Effector memory CD4-positive, alpha-beta T cell (primary cell): ENCODE data around the gene CDH20.

ENCODE experiments used
- DNase-seq, 3 donors: peaks; one replicate each; pipeline ENCODE4 v3.0.0-alpha.2; 2020
- H3K27ac ChIP-seq: 2 replicates; pipeline ENCODE4 v1.7.0; 2013; ENCODE audit warnings: mild to moderate bottlenecking, low read length, moderate library complexity; ENCODE audit not compliant: insufficient read depth, poor library complexity, severe bottlenecking
- H3K27me3 ChIP-seq: replicated peaks from 2 replicates; pipeline ENCODE4 v1.7.0; 2013; ENCODE audit warnings: mild to moderate bottlenecking, low read length; ENCODE audit not compliant: insufficient read depth, control insufficient read depth, poor library complexity, severe bottlenecking
- H3K36me3 ChIP-seq: 2 replicates; pipeline ENCODE4 v1.7.0; 2013; ENCODE audit warnings: mild to moderate bottlenecking, low read length, moderate library complexity; ENCODE audit not compliant: control insufficient read depth, insufficient read depth
- H3K4me1 ChIP-seq: 2 replicates; pipeline ENCODE4 v1.7.0; 2013; ENCODE audit warnings: low read length, mild to moderate bottlenecking; ENCODE audit not compliant: control insufficient read depth, insufficient read depth, poor library complexity, severe bottlenecking
- H3K4me3 ChIP-seq: 2 replicates; pipeline ENCODE4 v1.7.0; 2013; ENCODE audit warnings: low read length, low read depth, mild to moderate bottlenecking; ENCODE audit not compliant: insufficient read depth, poor library complexity, severe bottlenecking
- H3K9me3 ChIP-seq: 2 replicates; pipeline ENCODE4 v1.7.0; 2013; ENCODE audit warnings: mild to moderate bottlenecking, low read length, moderate library complexity; ENCODE audit not compliant: control insufficient read depth

Gene CDH20

GRCh38 chr18:61496374-61496773 is 163.1 kb downstream of the CDH20 start:
- no peak overlapping the region for H3K4me3 ChIP-seq
- H3K36me3 ChIP-seq, result no peaks in the 10 kb centered on the region
- no peaks in the 10 kb centered on the region for H3K4me1 ChIP-seq
- no peaks in the 10 kb centered on the region for H3K27me3 ChIP-seq
- H3K27ac ChIP-seq, result no peak overlapping the region
- H3K9me3 ChIP-seq, result no peaks in the 10 kb centered on the region
- DNase-seq, result no peak

- Histone ChIP-seq H3K4me1 (no peaks in the 10 kb centered on the region), H3K36me3 (no peaks in the 10 kb centered on the region), H3K4me3 (no peak overlapping the region), H3K27me3 (no peaks in the 10 kb centered on the region), H3K9me3 (no peaks in the 10 kb centered on the region), H3K27ac (no peak overlapping the region)
- no peak for DNase-seq
Measured at GRCh38 chr18:61497422-61497821, 164.2 kb downstream of the CDH20 start.

- no peak overlapping the region for H3K27ac ChIP-seq
- no peaks in the 10 kb centered on the region for H3K27me3 ChIP-seq
- H3K9me3 ChIP-seq, result no peaks in the 10 kb centered on the region
- H3K36me3 ChIP-seq, result no peaks in the 10 kb centered on the region
- no peak for DNase-seq
- no peak overlapping the region for H3K4me3 ChIP-seq
- no peaks in the 10 kb centered on the region for H3K4me1 ChIP-seq
Measured at GRCh38 chr18:61502472-61502871, 169.2 kb downstream of the CDH20 start.

- Histone ChIP-seq H3K27ac (no peak overlapping the region), H3K4me1 (no peaks in the 10 kb centered on the region), H3K27me3 (no peaks in the 10 kb centered on the region), H3K36me3 (no peaks in the 10 kb centered on the region), H3K9me3 (no peaks in the 10 kb centered on the region), H3K4me3 (no peak overlapping the region)
- no peak for DNase-seq
Measured at GRCh38 chr18:61503688-61504087, 170.5 kb downstream of the CDH20 start.

GRCh38 chr18:61528961-61529360 is 195.7 kb downstream of the CDH20 start:
- H3K4me1 ChIP-seq, result no peaks in the 10 kb centered on the region
- H3K4me3 ChIP-seq, result no peak overlapping the region
- no peak overlapping the region for H3K27ac ChIP-seq
- no peaks in the 10 kb centered on the region for H3K27me3 ChIP-seq
- H3K36me3 ChIP-seq, result no peaks in the 10 kb centered on the region
- H3K9me3 ChIP-seq, result no peaks in the 10 kb centered on the region
- no peak for DNase-seq

GRCh38 chr18:61530681-61531080 is 197.5 kb downstream of the CDH20 start:
- no peak for DNase-seq
- no peaks in the 10 kb centered on the region for H3K36me3 ChIP-seq
- H3K27ac ChIP-seq, result no peak overlapping the region
- no peaks in the 10 kb centered on the region for H3K4me1 ChIP-seq
- H3K4me3 ChIP-seq, result no peak overlapping the region
- no peaks in the 10 kb centered on the region for H3K9me3 ChIP-seq
- H3K27me3 ChIP-seq, result no peaks in the 10 kb centered on the region

GRCh38 chr18:61531182-61531581 is 198.0 kb downstream of the CDH20 start:
- no peaks in the 10 kb centered on the region for H3K9me3 ChIP-seq
- H3K4me1 ChIP-seq, result no peaks in the 10 kb centered on the region
- H3K4me3 ChIP-seq, result no peak overlapping the region
- H3K27ac ChIP-seq, result no peak overlapping the region
- H3K36me3 ChIP-seq, result no peaks in the 10 kb centered on the region
- DNase-seq, result no peak
- no peaks in the 10 kb centered on the region for H3K27me3 ChIP-seq

GRCh38 chr18:61531891-61532290 is 198.7 kb downstream of the CDH20 start:
- no peaks in the 10 kb centered on the region for H3K36me3 ChIP-seq
- no peaks in the 10 kb centered on the region for H3K4me1 ChIP-seq
- no peak for DNase-seq
- H3K27ac ChIP-seq, result no peak overlapping the region
- no peaks in the 10 kb centered on the region for H3K27me3 ChIP-seq
- no peak overlapping the region for H3K4me3 ChIP-seq
- no peaks in the 10 kb centered on the region for H3K9me3 ChIP-seq

GRCh38 chr18:61535401-61535800 is 202.2 kb downstream of the CDH20 start:
- no peak overlapping the region for H3K4me3 ChIP-seq
- H3K27me3 ChIP-seq, result no peaks in the 10 kb centered on the region
- no peaks in the 10 kb centered on the region for H3K9me3 ChIP-seq
- H3K36me3 ChIP-seq, result no peaks in the 10 kb centered on the region
- no peak for DNase-seq
- no peaks in the 10 kb centered on the region for H3K4me1 ChIP-seq
- no peak overlapping the region for H3K27ac ChIP-seq

GRCh38 chr18:61541673-61542072 is 208.4 kb downstream of the CDH20 start:
- Histone ChIP-seq H3K36me3 (no peaks in the 10 kb centered on the region), H3K27ac (no peak overlapping the region), H3K9me3 (no peaks in the 10 kb centered on the region), H3K4me3 (no peak overlapping the region), H3K4me1 (no peaks in the 10 kb centered on the region), H3K27me3 (peaks cover 3% of the 10 kb centered on the region)
- DNase-seq, result no peak

- no peak for DNase-seq
- H3K27ac ChIP-seq, result no peak overlapping the region
- peaks cover 3% of the 10 kb centered on the region for H3K27me3 ChIP-seq
- H3K36me3 ChIP-seq, result no peaks in the 10 kb centered on the region
- no peaks in the 10 kb centered on the region for H3K9me3 ChIP-seq
- no peak overlapping the region for H3K4me3 ChIP-seq
- no peaks in the 10 kb centered on the region for H3K4me1 ChIP-seq
Measured at GRCh38 chr18:61542596-61542995, 209.4 kb downstream of the CDH20 start.
